CD4-positive, alpha-beta T cell treated with Interleukin-4 for 4 hours (primary cell): ENCODE results near the gene RBM34.
"Not testable (repeated sequence)": the region's sequence is repeated elsewhere in the genome, so short reads cannot be mapped to it uniquely, and the experiment has no call there.

Experiments used
- DNase-seq: peaks from one replicate; pipeline ENCODE4 v3.0.0-alpha.2; 2020

Gene RBM34

GRCh38 chr1:235160957-235161684 is at the start of gene RBM34:
RBM34 (minus strand) TSS chr1:235161250; CDS start chr1:235161226, 24 bp downstream.
- DNase-seq = peak; percentile 88

GRCh38 chr1:235207209-235207565 is 46.1 kb upstream of the RBM34 start:
- DNase-seq = peak; percentile 68

GRCh38 chr1:235206533-235207208 is 45.6 kb upstream of the RBM34 start:
- DNase-seq = peak; percentile 68

- no peak for DNase-seq
Observed at GRCh38 chr1:235205687-235206086, 44.6 kb upstream of the RBM34 start.

GRCh38 chr1:235203428-235203827 is 42.4 kb upstream of the RBM34 start:
- DNase-seq = no peak

- DNase-seq = not testable (repeated sequence)
Observed at GRCh38 chr1:235202447-235202846, 41.4 kb upstream of the RBM34 start.

GRCh38 chr1:235199441-235199840 is 38.4 kb upstream of the RBM34 start:
- no peak for DNase-seq

- DNase-seq = no peak
Observed at GRCh38 chr1:235190431-235190830, 29.4 kb upstream of the RBM34 start.

- DNase-seq = no peak
Observed at GRCh38 chr1:235187316-235187715, 26.3 kb upstream of the RBM34 start.

GRCh38 chr1:235181561-235182245 is 20.7 kb upstream of the RBM34 start:
- no peak for DNase-seq

GRCh38 chr1:235180916-235181460 is 19.9 kb upstream of the RBM34 start:
- DNase-seq = no peak

GRCh38 chr1:235176486-235176885 is 15.4 kb upstream of the RBM34 start:
- no peak for DNase-seq

GRCh38 chr1:235169986-235170385 is 8.9 kb upstream of the RBM34 start:
- DNase-seq = no peak

GRCh38 chr1:235168375-235168774 is 7.3 kb upstream of the RBM34 start:
- DNase-seq = no peak

GRCh38 chr1:235161685-235162327 is 756 bp upstream of the RBM34 start:
- no peak for DNase-seq

- peak; percentile 59 for DNase-seq
Observed at GRCh38 chr1:235160383-235160956, 580 bp downstream of the RBM34 start.

GRCh38 chr1:235159930-235160329 is 1.1 kb downstream of the RBM34 start:
- DNase-seq = not testable (repeated sequence)

- DNase-seq = not testable (repeated sequence)
Observed at GRCh38 chr1:235159284-235159683, 1.8 kb downstream of the RBM34 start.

GRCh38 chr1:235158680-235159079 is 2.4 kb downstream of the RBM34 start:
- DNase-seq = no peak

GRCh38 chr1:235157150-235157549 is 3.9 kb downstream of the RBM34 start:
- DNase-seq = no peak

- DNase-seq = no peak
Observed at GRCh38 chr1:235156740-235157139, 4.3 kb downstream of the RBM34 start.

- DNase-seq = no peak
Observed at GRCh38 chr1:235156265-235156664, 4.8 kb downstream of the RBM34 start.

- DNase-seq = no peak
Observed at GRCh38 chr1:235152235-235152634, 8.8 kb downstream of the RBM34 start.
